HL-60/S4 (cell line): Measurements from ENCODE around the gene HIGD1A.

ENCODE experiments used
- in situ Hi-C: fragments of 300-500 bp; cut with MboI; formaldehyde crosslinking; loops from 2 replicates; pipeline ENCODE4 v1.14.3; 2022; ENCODE audit warnings: low sequenced_read_pairs

The HIGD1A gene

GRCh38 chr3:42762046-42762724 is 42.1 kb downstream of the HIGD1A start:
- in situ Hi-C loops = no loop called here

- in situ Hi-C loops = no loop called here
These were observed 46.2 kb downstream of the HIGD1A start for GRCh38 chr3:42758126-42758525.

- in situ Hi-C loops = no loop called here
These were observed 47.5 kb downstream of the HIGD1A start for GRCh38 chr3:42756681-42757213.

- in situ Hi-C loops = no loop called here
These were observed 48.4 kb downstream of the HIGD1A start for GRCh38 chr3:42755681-42756578.

GRCh38 chr3:42753757-42754156 is 50.5 kb downstream of the HIGD1A start:
- in situ Hi-C loops = no loop called here

GRCh38 chr3:42752961-42753360 is 51.3 kb downstream of the HIGD1A start:
- in situ Hi-C loops = no loop called here

GRCh38 chr3:42752441-42752840 is 51.8 kb downstream of the HIGD1A start:
- in situ Hi-C loops = no loop called here

GRCh38 chr3:42751609-42752008 is 52.7 kb downstream of the HIGD1A start:
- in situ Hi-C loops = no loop called here

- in situ Hi-C loops = no loop called here
These were observed 53.5 kb downstream of the HIGD1A start for GRCh38 chr3:42750834-42751233.

GRCh38 chr3:42749753-42750231 is 54.5 kb downstream of the HIGD1A start:
- in situ Hi-C loops = loop anchor here (10.0 kb wide), 1 partner anchor 165 kb away; the partner anchor contains the start of gene SEC22C

- in situ Hi-C loops = loop anchor here (10.0 kb wide), 1 partner anchor 164 kb away; the partner anchor contains the start of gene SEC22C
These were observed 55.1 kb downstream of the HIGD1A start for GRCh38 chr3:42749025-42749752.

- in situ Hi-C loops = loop anchor here (10.0 kb wide), 1 partner anchor 163 kb away; the partner anchor contains the start of gene SEC22C
These were observed 56.7 kb downstream of the HIGD1A start for GRCh38 chr3:42747581-42747980.

GRCh38 chr3:42746455-42747450 is 57.5 kb downstream of the HIGD1A start:
- in situ Hi-C loops = loop anchor here (10.0 kb wide), 1 partner anchor 162 kb away; the partner anchor contains the start of gene SEC22C

GRCh38 chr3:42745776-42746454 is 58.4 kb downstream of the HIGD1A start:
- in situ Hi-C loops = loop anchor here (10.0 kb wide), 1 partner anchor 161 kb away; the partner anchor contains the start of gene SEC22C

- in situ Hi-C loops = loop anchor here (10.0 kb wide), 1 partner anchor 161 kb away; the partner anchor contains the start of gene SEC22C
These were observed 59.0 kb downstream of the HIGD1A start for GRCh38 chr3:42745291-42745745.

- in situ Hi-C loops = loop anchor here (10.0 kb wide), 1 partner anchor 159 kb away; the partner anchor contains the start of gene SEC22C
These were observed 60.9 kb downstream of the HIGD1A start for GRCh38 chr3:42743204-42743995.

- in situ Hi-C loops = loop anchor here (10.0 kb wide), 1 partner anchor 158 kb away; the partner anchor contains the start of gene SEC22C
These were observed 61.6 kb downstream of the HIGD1A start for GRCh38 chr3:42742688-42743087.
